ENCODE measurements around the gene SLC25A34.

SLC25A34 gene

DNA sequence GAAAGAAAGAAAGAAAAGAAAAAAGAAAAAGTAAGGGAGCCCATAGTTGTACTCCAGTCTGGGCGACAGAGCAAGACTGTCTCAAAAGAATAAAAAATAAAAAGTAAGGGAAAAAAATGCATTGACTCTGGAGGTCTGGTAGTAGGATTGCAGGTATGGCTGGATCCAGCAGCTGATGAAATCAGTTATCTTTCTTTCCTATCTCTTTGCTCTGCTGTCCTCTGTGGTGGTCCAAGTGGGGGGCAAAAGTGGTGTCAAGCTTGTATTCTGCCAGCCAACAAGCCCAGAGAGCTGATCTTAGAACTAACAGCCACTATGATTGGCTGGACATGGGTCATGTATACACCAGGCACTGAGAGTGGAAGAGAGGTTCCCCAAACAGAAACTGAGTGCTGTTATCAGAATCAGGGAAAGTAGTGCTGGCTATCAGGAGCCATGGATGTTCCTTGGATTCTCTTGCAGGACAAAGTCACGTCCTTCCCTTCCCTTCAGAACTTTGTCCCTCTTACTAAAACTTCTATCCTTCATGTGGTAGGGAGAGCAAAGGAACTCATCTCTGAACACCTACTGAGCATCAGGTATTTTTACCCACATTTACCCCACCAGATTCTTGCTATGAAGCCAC is 19.1 kb downstream of the SLC25A34 start:
- DNase-seq, result no peak

GRCh38 chr1:15755646-15756040 is 19.6 kb downstream of the SLC25A34 start:
- no peak for DNase-seq

- DNase-seq, result no peak
These were observed 20.3 kb downstream of the SLC25A34 start for GRCh38 chr1:15756143-15757015.

DNA sequence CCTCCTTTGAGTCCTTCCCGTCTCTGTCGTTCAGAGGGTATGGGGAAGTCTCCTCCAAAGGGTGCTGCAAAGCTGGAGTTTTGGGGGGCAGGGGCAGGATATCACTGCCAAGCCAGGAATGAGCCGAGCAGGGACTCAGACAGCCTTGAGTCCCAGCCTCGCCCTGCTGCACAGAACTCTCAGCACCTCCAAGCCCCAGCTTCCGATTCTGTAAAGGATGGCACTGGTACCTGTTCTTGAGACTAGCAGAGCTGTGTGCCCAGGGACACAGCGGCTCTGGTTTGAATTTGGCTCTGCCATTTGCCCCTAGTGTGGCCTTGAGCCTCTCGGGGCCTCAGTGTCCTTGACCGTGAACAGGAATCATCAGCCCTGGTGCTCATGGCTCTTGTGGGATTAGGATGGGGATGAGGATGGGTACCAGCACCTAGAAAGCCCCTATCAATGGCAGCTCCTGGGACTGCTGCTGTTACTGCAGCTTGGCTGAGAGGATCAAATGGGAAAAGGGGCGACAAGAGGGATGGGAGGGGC is 21.0 kb downstream of the SLC25A34 start:
- no peak for DNase-seq

DNA sequence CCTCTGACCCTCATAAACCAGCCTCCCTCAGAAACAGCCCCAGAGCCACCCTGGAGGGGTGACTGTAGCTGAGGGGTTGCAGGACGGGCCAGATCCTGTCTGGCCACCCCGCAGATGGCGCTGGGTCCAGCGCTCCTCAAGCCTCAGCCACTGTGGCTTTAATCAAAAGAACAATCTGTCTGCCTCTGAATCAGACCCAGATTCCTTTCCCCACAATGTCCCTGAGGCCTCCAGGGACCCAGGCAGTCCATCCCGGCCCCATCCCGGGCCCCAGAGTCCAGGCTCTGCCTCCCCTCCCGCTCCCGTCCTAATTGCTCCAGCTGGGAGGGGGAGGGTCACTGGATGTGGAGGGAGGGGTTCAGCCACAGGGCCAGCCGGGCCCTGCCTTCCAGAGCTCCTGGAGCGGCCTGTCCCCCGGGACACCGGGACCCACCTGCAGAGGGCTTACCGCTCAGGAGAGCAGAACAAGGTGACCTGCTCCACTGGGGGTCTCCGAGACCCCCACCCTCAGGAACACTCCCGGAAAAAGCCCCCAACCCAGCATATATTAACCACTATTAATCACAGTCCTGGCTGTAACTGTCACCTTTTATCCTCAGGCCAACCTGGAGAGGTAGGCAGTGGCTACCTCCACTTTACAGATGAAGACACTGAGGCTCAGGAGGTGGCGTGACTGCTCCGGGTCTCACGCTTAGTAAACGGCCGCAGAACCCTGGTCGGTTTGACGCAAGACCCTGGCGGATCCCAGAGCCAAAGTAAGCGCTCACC is 21.7 kb downstream of the SLC25A34 start:
- DNase-seq, result peak; percentile 53

- DNase-seq, result peak; percentile 35
These were observed 22.4 kb downstream of the SLC25A34 start, which contains the start of gene FBLIM1 for GRCh38 chr1:15758343-15758931. TSS of gene FBLIM1 (plus strand) at chr1:15758795. CDS start at chr1:15764984, 6,189 bp downstream.

- no peak for DNase-seq
These were observed 23.0 kb downstream of the SLC25A34 start for GRCh38 chr1:15758953-15759661.

- DNase-seq, result peak; percentile 79
These were observed 24.6 kb downstream of the SLC25A34 start for GRCh38 chr1:15760520-15761211.

DNA sequence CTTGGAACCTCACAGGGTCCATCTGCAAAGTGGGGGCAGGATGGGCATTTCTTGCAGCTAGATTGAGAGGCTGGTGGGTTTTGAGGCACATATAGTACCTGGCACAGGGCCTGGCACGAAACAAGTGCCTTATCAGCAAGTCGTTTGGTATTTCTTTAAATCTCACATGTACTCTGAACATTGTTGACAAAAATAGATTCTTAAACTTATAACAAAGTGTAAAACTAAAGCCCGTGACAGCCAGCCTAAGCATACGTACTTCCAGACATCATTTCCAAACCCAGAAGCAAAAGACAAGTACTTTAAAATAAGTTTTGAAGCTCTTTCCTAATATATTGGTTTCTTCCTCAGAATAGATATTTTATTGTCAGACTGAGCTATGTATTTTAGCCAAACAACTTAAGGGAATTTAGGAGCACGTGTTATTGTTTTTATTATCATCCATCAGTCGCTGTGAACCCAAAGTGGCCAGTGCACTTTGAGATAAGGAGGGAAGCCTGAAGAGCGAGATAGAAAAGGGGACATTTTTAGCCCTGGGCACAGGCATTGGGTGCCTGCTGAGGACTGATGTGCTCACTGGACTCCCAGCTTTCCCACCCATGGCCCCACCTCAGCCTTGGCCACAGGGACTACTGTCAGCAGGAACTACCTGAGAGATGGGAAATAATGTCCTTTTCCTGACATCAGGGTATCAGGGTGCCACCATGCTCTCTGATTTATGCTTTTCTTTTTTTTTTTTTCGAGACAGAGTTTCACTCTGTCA is 25.5 kb downstream of the SLC25A34 start:
- no peak for DNase-seq

- no peak for DNase-seq
These were observed 26.5 kb downstream of the SLC25A34 start for GRCh38 chr1:15762546-15762945.

DNA sequence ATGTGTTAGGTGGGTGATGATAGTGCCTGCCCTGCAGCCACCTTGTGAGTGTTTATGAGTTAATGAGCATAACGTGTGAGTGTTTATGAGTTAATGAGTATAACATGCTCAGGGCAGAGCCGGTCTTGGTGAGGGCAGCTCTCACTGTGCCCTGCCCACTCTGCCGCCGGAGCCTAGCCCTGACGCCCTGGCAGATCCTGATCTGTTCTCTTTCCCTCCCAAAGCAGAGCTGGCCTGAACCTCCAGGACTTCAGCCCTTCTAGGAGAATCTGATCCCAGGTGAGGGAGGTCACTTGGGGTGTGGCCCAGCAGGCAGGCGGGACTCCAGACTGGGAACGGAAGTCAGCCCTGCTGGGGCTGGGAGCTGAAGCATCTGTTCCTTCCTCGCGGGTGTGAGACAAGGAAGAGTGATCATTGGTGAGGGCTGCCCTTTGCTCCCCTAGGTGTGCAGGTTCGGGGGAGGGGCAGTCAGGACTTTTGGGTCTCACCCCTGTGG is 28.3 kb downstream of the SLC25A34 start:
- DNase-seq, result no peak

- DNase-seq, result no peak
These were observed 28.8 kb downstream of the SLC25A34 start for GRCh38 chr1:15764890-15765289.

GRCh38 chr1:15765495-15766194 is 29.6 kb downstream of the SLC25A34 start:
- peak; percentile 34 for DNase-seq

GRCh38 chr1:15767941-15768340 is 31.9 kb downstream of the SLC25A34 start:
- no peak for DNase-seq

- no peak for DNase-seq
These were observed 32.3 kb downstream of the SLC25A34 start for GRCh38 chr1:15768388-15768787.

DNA sequence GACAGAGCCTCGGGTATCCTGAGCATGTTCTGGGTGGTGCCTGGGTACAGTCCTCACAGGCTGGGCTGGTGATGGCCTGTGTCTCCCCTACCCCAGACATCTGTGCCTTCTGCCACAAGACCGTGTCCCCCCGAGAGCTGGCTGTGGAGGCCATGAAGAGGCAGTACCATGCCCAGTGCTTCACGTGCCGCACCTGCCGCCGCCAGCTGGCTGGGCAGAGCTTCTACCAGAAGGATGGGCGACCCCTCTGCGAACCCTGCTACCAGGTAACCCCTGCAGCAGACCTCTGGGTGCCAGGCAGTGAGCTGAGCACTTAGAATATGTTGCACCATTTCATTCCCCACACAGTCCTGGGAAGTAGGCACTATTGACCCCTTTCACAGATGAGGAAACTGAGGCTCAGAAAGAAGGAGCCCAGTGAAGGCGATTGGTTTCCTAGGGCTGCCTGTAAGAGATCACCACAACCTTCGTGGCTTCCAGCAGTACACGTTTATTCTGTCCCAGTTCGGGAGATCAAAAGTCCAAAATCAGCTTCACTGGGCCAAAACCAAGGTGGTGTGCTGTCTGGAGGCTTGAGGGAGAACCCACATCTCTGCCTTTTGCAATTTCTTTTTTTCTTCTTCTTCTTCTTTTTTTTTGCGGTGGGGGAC is 34.4 kb downstream of the SLC25A34 start:
- no peak for DNase-seq

- no peak for DNase-seq
These were observed 35.9 kb downstream of the SLC25A34 start for GRCh38 chr1:15771836-15772515.

GRCh38 chr1:15775706-15776105 is 39.6 kb downstream of the SLC25A34 start:
- DNase-seq, result no peak

Measured in fibroblast of upper back skin (primary cell).